ENCODE measurements around the gene AP3S2.

- TF ChIP-seq CTCF (conservative IDR thresholded peaks at IDR 0.05; ENCODE audit: low read length) (no peak), EZH2phosphoT487 (IDR thresholded peaks at IDR 0.05; ENCODE audit: borderline replicate concordance) (no peak)
Measured at GRCh38 chr15:89857673-89858072, 36.1 kb downstream of the AP3S2 start.

Data from Loucy (cell line).